GM21737 (cell line): ENCODE results near the gene CCL4L2.
A peak's percentile ranks its signal among the peaks of the same experiment; 100 is the strongest.
"Not testable (repeated sequence)": the region's sequence is repeated elsewhere in the genome, so short reads cannot be mapped to it uniquely, and the experiment has no call there.

ENCODE experiments used
- ATAC-seq: cut with Tn5 transposase; IDR thresholded peaks from one replicate; pipeline ENCODE4 v1.9.1; 2021; ENCODE audit warnings: mild to moderate bottlenecking, moderate library complexity; ENCODE audit not compliant: unreplicated experiment

CCL4L2 gene

DNA sequence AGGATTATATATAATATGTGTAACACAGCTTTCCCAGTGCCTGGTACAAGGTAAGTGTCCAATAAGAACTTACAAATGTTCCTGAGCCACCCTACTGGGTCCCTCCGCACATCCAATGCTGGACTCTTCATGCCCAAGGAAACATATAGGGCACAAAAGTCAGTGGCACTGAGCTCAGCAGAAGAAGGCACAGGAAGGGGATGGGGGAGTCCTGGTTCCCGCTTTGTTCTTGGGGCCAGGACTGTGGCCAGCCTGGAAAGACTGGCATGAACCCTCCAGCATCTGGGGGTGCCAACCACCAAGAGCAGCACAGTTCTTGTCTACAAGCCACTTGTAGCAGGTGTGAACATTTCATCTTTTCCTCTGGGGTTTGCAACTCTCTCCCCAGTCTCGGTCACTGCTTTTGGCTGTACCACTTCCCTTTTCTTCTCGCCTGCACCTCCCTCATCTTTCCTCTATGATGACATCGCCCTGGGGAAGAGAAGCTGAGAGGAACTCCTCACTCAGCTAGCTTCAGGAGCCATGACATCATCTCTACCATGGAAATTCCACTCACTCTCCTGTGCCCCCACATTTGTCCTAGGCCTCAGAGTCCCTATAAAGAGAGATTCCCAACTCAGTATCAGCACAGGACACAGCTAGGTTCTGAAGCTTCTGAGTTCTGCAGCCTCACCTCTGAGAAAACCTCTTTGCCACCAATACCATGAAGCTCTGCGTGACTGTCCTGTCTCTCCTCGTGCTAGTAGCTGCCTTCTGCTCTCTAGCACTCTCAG, at the start of gene CCL4L2:
Gene CCL4L2, plus strand, starts transcription at position 625 of the 773 bp plus-strand sequence.
- peak; percentile 66 for ATAC-seq

DNA sequence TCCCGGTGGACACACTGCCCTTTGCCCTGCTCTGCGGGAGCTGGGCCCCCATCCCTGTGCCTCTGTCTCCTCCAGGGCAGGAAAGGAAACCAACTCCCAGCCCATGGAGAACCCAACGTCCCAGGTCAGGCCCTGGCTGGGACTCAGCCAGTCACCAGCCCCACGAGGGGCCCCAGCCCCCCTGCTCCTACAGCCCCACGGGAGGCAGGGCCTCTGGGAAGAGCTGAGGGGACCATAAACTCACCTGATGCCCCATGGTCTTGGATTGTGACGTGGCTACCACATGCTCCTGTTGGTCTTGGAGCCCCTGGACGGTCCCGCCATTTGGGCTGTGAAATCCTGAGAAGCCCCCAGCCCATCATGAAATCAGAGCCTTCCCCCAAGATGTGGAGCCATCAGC, 42.0 kb upstream of the CCL4L2 start:
- ATAC-seq = not testable (repeated sequence)

DNA sequence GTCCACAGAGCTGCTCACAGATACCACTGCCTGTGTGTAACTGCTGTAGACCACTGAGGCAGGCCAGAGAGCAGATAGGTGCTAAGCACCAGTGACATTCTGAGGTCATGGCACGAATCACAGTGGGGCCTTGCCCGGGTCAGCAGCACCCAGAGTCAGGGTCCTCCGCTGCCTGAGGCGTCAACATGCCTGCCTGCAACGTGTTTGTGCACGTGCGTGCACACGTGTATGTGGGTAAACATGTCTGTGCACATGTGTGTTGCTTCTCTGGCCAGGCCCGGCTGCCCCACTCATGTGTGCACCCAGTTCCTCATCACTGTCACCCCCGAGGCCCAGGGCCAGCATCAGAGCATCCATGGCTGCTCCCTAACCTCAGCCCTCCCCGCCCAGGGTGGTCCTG, 34.3 kb upstream of the CCL4L2 start, which contains the start of gene TBC1D3B:
Gene TBC1D3B, minus strand, starts transcription at position 101 of the 400 bp plus-strand sequence. CDS start 1,586 bp downstream, outside the sequence.
- not testable (repeated sequence) for ATAC-seq

DNA sequence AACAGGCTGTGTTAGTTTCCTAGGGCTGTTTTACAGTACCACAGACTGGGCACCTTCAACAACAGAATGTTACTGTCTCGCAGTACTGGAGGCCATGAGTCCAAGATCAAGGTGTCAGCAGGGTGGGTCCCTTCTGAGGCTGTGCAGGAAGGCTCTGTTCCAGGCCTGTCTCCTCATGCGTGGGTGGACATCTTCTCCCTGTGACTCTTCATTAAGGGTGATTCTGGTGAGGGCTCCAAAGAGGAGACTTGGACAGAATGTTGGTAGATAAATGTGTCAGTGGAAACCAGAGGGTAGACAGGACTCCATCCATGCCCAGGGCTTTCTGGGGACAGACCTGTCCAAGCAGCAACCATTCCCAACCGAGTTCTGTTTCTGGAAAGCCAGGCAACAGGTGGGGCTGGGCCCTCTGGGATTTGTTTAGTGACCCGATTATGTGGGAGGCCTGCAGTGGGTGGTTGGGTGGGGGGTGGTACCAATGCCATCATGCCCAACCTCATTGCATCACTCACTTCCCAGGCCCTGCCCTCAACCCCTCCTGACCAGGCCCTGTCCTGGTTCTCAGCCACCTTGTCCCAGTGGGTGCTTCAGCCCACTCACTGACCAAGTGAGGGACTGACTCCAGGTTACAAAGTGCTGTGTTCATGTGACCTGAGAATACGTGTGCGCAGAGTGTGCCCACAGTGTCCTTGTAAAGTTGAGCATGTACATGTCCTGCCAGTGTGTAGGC, 29.3 kb upstream of the CCL4L2 start:
- ATAC-seq = not testable (repeated sequence)

DNA sequence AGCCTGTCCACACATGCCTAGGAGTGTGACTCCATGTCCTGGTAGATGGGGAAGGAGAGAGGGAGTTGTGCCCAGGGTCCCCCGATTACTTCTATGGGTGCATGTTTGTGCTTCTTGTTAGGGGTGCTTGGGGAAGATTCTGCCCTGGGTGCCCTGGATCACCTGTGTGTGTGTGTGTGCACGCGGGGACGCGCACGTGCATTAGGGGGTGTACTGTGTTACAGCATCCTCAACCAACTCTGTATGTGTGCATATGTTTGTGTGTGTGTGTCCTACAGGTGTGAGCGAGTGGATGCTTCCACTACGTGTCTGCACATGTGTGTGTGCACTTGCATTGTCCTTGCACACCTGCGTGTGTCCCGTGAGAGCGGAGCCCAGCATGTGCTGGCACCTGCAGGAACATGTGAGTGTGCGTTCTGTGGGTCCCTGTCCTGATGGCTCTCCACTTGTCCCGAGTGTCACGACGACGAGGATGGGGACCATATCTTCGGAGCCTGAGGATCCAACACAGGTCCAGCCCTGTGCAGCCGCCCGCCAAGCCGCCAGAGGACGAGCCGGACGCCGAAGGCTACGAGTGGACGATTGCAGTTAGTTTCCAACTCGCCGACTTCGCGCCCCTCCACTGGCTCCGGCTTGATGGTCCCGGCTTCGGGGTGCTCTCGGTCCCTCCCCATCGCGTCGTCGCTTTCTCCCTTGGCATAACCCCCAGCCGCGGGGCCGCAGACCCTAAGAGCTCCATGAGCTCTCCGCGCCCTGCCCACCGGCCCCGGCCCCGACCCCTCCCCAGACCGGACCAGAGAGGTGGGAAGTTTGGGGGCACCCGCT, 28.5 kb upstream of the CCL4L2 start:
- no peak for ATAC-seq

DNA sequence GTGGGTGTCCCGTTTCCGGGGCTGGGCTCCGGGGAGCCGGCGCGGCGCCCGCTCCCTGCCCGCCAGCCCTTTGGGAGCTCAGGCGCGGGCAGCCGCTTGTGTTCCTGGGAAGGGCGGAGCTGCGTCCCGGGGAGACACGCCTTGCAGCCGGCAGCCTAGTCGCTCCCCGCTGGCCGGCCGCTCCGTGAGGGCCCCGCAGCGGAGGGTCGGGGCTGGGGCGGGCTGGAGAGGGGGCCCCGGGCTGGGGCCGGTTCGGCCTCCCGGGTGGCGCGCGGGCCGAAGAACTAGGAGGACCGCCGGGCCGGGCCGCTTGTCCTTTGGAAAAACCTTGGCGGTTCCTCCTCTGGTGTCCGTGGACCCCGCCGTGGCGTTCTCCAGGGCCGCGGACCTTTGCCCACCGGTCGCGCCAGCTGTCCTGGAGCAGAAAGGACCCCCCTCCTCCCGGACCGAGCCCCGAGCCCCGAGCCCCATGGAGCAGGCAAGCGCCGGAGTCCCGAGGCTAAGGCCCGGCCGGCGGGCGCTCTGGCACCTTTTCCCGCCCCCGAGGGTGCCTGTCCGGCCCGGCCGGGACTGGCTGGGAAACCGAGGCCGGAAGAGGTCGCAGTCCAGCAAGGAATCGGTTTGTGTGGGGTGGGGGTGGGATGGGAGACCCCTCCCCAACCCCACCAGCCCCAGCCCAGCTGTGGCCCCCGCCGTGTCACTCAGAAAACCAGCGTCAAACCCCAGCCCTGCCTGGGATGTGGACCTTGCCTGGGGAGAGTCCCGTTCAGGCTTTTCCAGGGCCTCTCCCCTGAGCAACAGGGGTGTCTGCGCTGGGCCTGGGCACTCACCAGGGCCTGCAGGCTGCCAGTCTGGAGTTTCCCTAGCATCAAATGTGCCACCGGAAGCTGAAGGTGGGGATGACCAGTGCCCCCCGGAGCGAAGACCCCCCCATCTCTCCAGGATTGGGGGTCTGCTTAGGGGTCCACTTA, 27.6 kb upstream of the CCL4L2 start:
- ATAC-seq = no peak

DNA sequence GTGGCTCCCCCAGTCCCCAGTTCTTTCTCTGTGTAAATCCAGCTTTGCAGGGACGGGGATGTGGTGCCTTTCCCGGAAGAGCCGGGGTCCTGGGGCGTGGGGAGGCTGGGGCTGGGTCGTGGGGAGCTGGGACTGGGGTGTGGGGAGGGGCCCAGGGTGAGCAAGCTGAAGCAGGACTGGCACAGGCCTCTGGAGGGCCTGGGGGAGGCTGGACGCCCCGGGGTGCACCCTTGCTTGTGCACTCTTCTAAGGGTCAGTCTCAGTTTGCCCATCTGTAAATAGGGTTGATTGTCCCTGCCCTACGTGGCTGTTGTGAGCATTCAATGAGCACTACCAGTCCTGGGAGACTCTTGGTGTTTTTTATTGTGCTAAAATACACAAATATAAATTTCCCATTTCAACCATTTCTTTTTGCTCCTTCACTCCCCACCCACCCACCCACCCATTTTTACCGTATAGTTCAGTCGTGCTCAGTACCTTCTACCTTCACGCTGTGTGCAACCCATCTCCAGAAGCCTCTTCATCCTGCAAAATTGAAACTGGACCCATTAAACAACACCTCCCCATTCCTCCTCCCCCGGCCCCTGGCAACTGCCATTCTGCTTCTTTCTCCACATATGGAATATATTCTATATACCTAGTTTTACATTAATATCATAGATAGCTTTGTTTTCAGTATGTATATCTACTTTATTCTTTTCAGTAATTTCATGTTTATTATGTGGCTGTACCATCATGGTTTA, 26.7 kb upstream of the CCL4L2 start:
- ATAC-seq = no peak

DNA sequence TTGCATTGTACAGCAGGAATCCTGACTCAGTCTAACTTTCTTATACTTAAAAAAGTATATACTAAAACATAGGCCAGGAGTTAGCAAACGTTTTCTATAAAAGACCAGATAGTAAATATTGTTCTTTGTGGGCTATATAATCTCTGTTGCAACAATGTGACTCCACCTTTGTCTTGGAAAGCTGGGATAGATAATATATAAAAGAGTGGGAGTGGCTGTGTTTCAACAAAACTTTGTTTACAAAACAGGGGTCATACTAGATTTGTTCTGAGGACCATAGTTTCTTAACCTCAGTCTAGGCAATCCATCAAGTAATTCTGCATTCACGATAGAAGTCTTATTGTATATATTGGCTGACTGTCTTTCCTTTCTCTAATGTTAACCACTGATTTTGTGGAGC, 25.4 kb upstream of the CCL4L2 start:
- ATAC-seq = no peak

DNA sequence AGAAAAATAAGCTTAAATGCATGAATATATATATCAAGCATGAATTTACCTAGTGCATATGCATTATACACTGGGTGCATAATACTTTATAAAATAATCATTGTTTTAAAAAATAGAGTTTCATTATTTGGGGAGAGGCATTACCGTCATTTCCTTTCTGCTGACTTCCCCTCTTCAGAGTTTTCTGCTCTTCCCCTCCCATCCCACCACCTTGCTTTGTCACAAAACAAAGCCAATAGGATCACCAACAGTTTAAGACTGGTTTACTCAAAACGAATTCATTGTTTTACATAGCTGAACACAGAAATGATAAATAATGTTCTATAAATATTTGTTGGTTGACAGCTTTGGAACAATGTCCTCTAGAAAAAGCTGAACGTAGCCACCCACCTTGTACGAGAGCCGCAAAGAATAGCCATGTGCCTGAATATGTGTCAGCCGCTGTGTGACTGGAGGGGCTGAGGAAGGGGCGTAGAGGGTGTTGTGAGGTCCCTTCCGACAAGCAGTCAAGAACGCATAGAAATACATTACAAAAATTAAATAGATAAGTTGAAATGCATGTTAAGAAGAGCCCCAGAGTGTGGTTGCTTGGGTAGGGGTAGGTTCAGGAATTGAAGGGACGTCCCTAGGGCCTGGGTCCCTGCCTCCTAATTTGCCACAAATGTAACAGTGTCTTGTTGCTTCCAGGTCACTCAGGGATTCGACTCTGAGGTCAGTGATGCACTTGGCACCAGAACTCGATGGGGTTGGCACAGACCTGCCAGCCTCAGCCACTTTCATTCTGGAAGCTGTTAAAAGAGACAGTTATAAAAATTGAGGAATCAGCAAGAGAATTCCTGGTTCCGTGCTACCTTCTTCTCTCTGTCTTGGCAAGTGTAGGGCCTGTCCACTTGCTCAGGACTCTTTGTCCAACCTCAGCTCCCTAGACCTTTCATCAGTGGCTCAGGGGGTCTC, 23.8 kb upstream of the CCL4L2 start:
- ATAC-seq = not testable (repeated sequence)

DNA sequence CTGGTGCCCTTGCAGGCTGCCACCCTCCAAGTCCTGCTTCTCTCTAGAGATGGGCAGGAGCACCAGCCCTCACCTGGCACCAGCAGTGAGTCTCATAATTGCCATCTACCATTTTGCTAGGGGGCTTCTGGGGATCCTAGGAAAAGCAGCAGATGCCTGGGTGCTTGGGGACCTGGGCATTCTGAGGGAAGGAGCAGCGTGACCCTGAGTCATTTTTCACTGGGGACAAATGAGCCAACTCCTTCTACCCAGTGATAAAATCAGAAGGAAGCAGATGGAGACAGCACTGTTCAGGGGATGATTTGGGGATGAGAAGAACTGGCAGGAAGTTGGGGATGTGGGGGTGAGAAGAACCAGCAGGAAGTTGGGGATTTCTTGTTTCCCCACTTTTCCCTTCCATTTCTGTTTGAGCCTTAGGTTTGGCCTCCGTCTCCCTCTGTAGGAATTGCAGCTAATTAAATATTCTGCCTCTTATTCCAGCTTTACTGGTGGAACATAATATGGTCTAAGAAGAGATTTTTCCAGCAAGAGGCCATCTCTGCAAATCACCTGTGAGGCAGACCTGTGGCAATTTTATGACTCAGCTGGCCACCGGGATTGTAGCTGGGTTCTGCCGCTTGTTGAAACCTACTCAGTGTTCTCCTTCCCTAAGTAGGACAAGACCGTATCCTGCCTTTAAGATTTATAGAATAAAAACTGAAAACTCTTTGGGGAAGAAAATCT, 22.8 kb upstream of the CCL4L2 start:
- ATAC-seq = not testable (repeated sequence)

DNA sequence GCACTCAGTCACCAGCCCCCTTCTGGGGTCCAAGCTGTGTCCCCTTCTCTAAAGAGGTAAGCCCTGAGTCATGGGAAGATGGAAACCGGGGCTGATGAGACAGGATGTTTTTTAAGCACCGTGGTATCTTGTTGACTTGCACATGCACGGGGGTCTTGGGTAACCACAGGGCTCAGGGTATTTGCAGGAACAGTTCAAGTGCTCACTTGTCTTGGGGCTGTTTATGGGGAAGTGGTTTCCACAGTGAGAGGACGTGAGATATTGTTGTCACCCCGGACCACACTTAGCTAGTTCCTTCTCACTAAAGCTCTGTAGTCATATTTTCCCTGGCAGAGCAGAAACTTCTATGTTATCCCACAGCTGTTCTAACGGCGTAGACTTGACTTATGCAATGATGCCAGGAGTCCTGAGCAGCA, 22.0 kb upstream of the CCL4L2 start:
- ATAC-seq = no peak

DNA sequence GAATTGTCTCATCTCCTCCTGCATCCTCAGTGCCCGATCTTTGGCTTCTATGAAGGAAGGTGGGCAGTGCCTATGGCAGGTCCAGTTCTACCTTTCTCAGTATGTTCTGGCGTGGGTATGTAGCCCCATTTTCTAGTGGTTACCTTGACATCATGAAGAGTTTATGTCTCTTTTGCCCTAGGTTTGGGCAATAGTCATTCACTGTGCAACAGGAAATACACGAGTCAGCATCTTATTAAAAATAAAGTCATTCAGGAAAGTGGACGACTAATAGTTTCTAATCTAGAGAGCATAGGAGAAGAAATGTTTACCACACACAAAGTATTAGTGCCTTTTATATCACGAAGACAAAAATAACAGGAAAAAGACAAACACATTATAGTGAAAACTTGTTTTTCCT, 20.9 kb upstream of the CCL4L2 start:
- not testable (repeated sequence) for ATAC-seq

DNA sequence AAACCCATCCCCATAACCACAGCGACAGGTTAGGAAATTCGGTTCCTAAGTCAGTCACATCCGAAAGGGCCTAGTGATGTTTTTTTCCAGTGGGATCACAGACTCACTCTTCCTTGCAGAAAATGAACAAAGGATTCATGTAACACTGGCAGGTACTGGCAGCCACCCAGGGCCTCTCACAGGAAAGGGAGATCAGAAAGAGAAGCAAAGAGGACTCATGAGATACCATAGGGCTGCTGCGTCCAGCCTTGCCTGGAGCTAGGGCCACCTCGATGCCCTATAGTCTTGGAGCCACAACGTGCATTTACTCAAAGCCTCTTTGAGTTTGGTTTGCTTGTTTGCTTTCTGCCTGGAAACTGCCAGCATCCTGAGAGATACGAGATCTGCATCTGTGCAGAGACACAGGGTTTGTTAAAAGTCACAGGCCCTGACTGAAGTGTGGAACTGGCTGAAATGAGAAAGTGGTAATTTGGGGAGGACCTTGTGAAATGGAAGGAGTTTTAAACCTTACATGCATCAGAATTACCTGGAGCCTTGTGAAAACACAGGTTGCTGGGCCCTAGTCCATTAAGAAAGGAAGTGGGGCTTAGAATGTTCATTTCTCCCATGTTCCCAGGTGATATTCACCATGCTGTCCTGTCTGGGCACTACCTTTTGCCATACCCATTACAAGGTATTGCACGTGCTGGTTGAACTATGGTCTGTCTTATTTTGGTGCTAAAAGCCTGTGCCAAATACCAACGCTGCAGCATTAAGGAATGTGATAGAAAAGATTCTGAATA, 20.1 kb upstream of the CCL4L2 start:
- ATAC-seq = not testable (repeated sequence)

DNA sequence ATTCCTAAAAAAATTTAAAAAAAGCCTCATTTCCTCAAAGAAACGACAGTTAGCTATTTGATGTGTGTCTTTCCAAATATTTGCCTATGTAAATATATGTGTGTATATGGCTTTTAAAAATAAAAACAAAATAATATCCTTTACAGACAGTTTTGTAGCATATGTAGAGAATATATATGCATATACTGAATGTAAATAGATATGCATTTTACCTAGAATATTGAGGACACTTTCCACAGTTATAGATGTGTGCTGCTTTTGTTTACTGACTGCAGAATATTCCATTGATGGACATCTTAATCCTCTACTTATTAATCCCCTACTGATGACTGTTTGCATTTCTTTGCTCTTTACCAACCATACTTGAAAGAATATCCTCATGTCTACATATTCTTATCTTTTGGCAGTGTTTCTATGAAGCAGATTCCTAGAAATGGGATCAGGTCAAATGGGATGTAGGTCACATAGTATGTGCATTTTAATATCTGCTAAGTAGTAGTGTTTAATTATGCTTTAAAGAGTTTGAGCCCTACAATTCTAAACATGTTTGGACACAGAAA, 17.6 kb upstream of the CCL4L2 start:
- ATAC-seq = no peak

DNA sequence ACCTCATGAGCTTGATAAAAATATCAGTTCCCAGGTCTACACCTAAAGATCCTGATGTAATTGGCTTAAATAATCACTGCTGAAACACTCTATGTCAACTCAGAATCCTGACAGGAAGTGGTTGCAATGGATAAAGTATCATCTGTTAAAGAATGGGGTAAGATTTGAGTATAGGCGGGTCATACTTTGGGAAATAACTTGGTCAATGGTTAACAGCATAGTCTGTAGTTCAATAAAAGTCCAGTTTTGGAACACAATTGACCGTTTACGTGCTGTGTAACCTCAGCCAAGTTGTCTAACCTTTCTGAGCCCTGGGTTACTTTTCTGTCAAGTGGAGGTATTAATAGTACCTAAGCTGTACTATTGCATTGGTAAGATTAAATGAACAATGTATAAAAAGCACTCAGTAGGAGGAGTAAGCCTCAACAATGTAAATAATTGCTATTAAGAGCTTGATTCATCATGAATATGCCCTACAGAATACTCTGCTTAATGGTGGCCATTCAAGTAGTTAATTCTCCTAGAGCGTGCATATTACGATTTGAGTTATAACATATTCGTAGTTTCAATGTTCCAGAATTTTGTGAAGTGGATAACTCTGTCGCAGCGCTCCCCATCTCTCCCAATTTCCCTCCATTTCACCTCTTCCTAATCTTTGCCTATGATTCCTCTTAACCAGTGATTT, 16.6 kb upstream of the CCL4L2 start:
- ATAC-seq = not testable (repeated sequence)
